Right kidney (tissue), 1 donor: ENCODE data around the gene CLDN4.
"Not testable (repeated sequence)": the region's sequence is repeated elsewhere in the genome, so short reads cannot be mapped to it uniquely, and the experiment has no call there.

Experiments
- DNase-seq: peaks from one replicate; pipeline ENCODE4 v3.0.0-alpha.2; 2016

CLDN4 gene

DNA sequence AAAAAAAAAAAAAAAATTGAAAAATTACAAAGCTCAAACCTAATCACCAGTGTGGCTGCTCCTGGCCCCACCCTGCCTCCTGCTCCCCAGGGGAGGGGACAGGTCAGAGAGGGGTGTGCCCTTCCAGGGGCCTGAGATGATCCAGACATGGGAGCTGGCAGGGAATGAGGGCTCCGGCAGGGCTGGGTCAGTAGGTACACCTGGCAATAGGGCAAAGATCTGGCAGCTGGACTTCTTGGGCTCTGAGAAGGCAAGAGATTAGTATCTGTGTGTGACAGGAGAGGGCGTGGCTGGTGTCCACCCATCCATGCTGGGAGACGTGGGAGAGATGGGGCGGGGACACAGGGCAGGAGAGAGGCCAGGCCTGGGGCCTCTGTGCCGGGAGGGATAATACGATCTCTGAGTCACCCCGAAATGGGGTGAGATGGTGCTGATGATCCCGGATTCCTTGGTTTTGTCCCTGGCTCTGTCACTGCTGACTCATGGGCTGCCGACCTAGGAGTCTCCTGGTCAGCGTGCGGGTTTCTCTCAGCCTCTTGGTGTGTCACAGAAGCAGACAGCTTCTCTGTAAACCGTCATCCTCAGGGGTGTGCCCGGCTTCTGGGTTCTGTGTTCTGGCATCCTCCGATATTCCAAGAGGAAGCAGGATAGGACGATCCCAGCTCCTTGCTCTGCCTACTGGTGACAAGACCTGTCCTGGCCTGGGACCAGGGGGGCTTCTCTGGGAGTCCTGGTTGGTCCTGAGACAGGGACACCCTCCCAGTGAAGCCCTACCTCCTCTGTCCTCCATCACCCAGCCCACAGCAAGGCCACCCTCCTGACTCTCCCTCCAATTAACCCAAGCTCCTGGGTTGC lies 8.2 kb upstream of the CLDN4 start:
- DNase-seq, result peak; percentile 77

DNA sequence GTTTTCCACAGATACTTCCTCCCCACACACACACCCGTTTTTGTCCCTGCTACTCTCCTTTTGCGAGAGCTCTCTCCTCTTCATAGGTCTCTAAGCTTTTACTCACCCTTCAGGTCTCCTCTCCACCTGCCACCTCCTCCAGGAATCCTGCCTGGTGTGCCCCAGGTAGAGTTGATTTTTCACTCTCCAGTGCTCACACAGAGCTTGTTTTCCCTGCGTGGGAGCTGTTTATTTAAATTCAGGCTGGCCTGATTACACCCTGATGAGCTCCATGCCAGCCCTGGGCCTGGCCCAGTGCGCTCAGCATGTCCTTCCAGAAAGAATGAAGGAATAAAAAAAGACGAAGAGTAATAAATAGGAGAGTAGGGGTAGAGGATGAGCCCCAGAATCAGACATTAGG lies 7.5 kb upstream of the CLDN4 start:
- no peak for DNase-seq

DNA sequence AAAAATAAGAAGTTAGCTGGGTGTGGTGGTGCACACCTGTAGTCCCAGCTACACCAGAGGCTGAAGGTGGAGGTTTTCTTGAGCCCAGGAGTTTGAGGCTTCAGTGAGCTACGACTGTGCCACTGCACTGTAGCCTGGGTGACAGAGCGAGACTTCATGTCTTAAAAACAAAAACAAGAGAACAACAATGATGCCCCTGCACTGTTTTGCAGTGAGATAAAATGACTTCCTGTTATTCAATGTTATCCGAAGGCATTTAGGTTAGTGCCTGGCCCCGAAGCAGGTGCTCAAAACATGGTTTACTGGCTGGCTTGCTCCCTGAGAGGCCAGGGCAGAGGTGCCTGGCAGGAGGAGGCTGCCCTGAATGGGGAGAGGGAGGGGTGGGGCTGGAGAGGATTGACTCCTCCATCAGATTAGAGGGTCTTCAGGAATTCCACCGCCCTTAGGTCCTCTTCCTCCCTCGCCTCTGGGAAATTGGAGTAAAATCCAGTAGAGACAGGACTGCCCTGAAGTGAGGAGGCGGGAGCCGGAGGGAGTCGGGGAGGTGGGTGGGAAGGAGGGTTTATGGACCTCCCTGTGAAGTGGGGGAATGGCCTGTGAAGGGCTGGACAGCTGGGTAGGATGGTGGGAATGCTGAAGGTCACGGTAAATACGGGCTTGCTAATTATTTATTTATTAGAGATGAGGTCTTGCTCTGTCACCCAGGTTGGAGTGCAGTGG lies 6.8 kb upstream of the CLDN4 start:
- no peak for DNase-seq

DNA sequence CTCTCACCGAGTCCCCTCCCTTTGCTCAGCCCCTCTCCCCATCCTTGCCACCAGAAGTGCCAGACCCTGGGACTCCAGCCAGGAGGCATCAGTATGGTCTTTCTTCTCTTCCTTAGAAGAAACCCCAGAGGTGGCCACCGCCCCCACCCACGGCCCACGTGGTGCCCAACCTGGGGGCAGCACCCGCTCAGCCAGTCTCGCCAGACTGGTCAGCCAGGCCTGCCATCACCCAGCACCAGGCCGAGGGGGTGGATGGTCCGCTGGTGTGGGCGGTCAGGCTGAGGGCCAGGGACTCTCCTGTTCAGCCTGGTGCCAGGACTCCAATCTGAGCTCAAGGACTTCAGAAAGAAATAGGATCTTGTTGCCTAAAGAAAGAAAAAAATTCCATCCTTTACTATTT lies 5.8 kb upstream of the CLDN4 start:
- no peak for DNase-seq

DNA sequence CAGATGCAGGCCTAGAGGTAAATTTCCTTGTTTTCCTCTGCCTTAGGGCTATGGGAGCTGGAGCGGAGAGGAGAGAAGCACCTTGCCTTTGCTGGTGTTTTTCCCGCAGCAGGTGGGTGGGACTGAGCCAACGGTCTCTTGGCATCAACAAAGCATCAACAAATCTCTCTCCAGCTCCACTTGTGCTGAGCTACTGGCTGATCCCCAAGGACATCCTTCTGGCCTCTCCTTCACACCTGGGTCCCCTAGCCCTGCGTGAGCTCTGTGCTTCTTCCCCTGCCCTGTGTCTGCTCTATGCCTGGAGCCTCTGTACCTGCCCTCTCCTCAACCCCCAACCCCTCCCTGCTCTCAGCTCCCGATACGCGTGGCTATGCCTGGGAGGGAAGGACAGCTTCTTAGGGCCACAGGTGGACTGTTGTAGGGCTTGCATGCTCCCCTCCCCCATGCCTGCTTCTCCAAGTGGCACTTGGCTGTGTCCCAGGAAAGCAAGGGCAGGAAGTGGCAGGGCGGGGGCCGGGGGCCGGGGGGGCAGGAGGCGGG lies 3.2 kb upstream of the CLDN4 start:
- DNase-seq, result peak; percentile 70

DNA sequence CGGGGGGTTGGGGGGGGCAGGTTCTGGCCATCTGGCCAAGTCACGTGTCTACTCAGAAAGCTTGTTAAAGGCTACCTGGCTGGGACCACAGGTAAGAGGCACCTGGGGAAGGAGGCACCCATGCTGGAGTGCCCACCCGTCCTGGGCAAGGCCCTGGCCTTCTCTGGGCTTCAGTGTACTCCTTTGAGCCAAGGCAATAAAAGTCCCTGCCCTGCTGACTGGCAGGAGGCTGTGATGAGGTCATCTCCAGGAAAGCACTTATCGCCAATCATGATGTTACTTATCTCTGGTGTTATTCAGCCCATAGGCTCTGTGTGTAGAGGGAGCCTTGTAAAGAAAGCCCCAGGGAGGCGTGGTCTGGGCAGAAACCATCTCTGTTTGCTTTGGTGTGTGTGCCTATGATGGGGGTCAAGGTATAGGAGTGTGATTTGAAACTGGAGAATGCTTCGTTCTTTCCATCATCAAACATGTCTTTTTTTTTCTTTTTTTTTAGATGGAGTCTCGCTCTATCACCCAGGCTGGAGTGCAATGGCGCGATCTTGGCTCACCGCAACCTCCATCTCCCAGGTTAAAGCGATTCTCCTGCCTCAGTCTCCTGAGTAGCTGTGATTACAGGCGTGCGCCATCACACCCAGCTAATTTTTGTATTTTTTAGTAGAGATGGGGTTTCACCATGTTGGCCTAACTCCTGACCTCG lies 2.5 kb upstream of the CLDN4 start:
- DNase-seq, result peak; percentile 59

DNA sequence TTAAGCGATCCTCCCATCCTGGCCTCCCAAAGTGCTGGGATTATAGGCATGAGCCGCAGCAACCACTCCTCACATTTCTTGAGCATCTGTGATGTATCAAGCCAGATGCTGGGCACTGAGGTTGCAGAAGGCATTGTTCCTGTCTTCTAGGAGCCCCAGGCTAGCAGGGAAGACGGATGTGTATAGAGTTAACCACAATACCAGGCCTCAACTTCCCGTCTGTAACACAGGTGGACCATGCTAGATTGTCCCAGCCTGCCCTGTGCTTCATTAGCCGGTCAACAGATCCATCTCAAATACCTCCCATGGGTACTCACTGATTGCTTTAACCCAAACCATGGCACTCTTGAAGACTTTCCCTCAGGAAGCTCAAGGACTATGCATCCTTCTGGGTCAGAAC lies 1.8 kb upstream of the CLDN4 start:
- no peak for DNase-seq

DNA sequence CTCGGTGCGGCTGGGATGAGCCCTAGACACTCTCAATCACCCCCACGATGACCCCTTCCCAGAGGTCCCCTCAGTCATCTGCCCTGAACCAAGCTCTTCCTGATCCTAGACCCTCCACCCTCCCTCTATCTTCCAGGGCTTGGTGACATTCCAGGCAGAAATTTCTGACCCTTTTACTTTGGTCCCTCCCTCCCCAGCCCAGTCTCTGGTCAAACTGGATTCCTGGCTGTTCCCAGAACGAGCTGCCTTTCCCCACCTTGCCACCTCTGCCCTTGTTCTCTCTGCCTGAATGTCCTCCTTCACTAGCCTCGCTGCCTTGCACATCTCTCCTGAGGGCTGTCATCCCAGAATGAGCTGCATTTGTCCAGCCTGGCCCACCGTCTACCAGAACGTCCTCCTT lies 1.3 kb upstream of the CLDN4 start:
- DNase-seq, result no peak

DNA sequence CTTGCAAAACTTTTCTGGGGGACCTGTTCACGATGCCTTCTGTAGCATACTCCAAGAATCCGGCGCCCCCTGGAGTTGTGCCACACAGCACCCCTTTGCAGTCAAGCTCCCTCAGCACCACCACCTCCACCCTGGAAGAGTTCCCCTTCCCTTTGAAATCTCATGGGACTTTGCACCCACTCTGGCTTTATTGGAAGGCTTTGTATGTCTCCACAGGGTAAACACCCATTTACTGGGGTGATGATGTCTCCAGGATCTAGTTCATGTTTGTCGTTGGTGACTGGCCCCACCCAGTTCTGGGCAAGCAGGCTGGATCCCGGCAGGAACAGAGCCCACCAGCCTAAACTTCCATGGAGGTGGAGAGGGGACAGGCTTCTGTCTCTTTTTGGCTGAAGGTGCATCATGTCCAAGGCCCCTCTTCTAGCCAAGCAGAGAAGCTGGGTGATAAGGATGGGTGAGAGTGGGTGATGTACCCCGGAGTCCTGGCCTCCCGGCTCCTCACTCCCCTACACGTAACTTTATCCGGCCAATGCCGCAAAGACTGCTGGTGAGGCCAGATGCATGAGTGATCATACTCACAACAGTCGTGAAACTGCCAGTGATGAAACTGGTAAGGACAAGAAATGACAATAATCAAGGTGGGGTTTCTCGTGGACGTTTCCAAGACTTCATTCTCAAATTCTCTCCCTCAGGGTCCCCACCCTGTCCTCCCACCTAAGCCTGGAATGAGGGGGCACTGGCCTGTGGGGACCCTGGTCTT lies 695 bp upstream of the CLDN4 start:
- peak; percentile 59 for DNase-seq

DNA sequence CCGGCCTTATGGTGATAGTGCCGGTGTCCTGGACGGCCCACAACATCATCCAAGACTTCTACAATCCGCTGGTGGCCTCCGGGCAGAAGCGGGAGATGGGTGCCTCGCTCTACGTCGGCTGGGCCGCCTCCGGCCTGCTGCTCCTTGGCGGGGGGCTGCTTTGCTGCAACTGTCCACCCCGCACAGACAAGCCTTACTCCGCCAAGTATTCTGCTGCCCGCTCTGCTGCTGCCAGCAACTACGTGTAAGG lies 713 bp downstream of the CLDN4 start:
- no peak for DNase-seq

DNA sequence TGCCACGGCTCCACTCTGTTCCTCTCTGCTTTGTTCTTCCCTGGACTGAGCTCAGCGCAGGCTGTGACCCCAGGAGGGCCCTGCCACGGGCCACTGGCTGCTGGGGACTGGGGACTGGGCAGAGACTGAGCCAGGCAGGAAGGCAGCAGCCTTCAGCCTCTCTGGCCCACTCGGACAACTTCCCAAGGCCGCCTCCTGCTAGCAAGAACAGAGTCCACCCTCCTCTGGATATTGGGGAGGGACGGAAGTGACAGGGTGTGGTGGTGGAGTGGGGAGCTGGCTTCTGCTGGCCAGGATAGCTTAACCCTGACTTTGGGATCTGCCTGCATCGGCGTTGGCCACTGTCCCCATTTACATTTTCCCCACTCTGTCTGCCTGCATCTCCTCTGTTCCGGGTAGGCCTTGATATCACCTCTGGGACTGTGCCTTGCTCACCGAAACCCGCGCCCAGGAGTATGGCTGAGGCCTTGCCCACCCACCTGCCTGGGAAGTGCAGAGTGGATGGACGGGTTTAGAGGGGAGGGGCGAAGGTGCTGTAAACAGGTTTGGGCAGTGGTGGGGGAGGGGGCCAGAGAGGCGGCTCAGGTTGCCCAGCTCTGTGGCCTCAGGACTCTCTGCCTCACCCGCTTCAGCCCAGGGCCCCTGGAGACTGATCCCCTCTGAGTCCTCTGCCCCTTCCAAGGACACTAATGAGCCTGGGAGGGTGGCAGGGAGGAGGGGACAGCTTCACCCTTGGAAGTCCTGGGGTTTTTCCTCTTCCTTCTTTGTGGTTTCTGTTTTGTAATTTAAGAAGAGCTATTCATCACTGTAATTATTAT lies 1.2 kb downstream of the CLDN4 start:
- peak; percentile 77 for DNase-seq

DNA sequence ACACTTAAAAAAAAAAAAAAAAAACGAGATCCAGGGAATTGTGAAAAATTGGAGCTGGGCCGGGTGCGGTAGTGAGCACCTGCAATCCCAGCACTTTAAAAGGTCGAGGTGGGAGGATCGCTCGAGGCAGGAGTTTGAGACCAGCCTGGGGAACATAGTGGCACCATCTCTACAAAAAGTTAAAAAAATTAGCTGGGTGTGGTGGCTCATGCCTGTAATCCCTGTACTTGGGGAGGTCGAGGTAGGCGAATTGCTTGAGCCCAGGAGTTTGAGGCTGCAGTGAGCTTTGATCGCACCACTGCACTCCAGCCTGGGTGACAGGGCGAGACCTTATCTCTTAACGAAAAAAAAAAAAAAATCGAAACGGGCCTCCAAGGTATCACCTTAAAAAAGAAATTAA lies 2.0 kb downstream of the CLDN4 start:
- no peak for DNase-seq

DNA sequence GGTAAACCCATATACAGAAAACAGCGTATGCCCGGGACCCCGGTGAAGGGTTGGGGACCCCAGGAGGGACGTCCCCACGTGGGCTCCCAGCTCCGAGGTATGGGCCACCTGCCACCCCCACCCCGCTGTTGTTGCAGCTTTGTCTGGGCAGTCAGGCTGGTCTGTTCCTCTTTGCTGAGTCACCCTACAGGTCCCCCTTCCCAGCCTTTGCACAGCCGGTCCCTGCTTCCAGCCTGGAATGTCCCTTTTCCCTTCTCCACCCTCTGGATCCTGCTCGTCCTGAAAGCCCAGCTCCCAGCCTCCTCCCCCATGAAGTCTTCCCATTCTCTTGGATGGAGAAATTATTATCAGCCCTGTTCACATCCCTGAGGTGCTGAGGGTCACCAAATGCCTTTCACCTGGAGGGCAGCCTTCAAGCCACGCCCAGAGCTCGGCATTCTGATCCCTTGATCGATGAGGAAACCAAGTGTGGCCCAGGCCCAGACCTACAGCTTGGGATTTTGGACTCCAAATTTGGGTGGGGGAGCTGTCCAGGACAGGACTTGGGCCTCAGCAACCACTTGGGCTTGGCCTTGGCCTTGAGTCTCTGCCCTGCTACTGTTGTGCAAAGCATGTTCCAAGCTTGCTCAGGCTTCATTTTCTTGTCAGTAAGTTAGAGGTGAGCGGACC lies 2.6 kb downstream of the CLDN4 start:
- DNase-seq, result no peak

DNA sequence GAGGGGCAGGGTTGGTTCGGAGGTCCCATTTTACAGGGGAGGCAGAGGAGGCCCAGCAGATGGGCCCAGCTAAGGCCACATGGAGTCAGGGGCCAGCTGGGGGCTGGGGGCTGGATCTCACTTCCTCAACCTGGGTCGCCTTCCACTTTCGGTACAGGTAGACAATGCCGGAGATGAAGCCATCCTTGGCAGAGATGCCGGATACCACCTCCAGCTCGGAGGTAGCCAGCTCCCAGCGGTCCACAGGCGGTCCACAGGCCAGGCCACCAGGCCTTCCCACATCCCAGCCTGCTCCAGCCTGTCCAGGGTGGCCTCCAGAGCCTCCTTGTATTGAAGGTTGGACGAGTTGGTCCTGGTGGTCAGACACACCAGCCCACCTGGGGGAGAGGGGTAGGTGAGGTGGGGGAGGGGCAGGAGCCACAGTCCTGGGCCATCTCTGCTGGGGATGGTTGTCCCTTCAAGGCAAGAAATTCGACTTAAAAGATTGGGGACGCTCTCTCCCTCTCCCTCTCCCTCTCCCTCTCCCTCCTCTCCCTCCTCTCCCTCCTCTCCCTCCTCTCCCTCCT lies 3.9 kb downstream of the CLDN4 start:
- DNase-seq, result no peak

DNA sequence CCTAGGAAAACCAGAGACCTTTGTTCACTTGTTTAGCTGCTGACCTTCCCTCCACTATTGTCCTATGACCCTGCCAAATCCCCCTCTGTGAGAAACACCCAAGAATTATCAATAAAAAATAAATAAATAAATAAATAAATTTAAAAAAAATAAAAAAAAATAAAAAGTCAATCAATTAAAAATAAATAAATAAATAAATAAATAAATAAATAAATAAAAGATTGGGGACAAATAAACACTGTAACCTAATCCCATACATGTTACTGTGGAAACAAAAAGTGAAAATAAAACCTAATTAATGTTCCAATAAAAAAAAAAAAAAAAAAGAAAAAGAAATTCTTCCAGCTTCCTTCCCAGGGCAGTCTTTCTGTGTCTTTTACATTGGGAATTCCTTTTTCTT lies 6.4 kb downstream of the CLDN4 start:
- DNase-seq, result not testable (repeated sequence)

DNA sequence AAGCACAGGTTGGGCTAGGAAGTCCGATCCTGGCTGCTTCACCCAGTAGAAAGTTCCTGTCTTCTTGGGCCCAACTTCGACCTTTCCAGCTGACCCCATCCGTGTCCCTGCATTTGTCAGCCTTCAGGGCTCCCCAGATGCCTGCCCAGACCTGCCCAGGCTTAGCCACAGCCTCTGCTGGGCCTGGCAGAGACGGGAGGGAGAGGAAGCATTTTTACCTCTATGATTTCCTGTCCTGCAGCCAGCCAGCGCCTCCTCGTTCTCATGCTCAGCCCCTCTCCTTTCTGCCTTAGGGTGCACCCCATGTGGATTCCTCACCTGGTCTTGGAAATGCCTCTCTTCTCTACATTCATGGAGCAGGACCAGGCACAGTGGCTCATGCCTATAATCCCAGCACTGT lies 7.8 kb downstream of the CLDN4 start:
- no peak for DNase-seq

DNA sequence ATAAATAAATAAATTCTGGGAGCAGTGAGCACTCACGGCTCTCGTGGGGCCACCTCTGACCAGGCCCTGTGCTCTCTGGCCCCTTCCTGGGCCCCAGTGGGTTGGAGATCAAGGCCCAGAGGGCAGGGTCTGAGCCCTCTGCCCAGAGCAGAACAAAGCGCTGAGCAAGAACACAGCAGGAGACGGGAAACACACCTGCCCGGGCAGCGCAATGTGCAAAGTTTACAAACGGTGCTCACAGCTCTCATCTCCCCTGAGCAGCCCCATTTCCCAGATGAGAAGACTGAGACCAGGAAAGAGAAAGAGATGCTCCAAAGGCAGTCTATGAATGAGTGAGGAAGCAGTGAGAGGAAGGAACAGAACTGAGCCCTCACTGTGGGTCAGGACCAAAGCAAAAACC lies 8.5 kb downstream of the CLDN4 start:
- DNase-seq, result no peak

DNA sequence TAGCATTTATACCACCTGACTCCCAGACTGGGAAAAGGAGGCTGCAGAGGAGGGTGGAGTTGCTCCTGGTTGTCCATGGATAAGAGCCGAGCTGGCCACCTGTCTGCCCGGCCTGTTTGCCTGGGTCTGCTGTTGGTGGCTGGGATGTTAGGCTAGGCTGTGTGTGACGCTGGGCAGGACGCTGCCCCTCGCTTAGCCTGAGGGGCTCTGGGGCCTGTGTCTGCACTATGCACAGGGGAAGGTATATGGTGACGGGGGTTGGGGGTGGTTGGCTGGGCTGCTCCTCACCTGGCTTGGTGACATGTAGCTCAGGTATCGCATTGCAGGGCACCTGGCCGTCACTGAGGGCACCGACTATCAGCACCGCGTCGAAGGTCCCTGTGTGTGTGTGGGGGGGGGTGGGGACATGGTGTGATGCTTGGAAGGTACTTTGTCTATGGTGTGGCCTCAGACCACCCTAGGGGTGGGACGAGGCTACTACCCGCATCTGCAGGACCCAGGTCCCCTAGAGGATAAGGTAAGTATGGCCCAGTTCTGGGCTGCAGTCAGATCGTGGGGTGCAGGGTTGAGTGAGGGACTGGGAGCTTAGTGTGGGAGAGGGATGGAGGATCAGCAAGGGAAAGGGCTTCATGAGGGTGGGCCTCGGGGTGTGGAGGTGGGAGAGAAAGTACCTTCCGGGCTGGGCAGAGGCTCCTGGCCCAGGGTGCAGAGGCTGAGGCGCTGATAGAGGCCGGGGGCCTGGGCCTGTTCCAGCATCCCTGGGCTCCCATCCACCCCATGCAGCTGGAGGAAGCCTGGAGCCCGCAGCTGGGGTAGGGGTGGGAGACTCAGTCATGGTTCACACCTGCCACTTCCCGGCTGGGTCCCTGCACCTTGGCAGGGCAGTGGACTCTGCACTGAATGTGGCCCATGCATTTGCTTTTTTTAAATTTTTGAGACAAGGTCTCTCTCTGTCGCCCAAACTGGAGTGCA lies 9.2 kb downstream of the CLDN4 start:
- no peak for DNase-seq

DNA sequence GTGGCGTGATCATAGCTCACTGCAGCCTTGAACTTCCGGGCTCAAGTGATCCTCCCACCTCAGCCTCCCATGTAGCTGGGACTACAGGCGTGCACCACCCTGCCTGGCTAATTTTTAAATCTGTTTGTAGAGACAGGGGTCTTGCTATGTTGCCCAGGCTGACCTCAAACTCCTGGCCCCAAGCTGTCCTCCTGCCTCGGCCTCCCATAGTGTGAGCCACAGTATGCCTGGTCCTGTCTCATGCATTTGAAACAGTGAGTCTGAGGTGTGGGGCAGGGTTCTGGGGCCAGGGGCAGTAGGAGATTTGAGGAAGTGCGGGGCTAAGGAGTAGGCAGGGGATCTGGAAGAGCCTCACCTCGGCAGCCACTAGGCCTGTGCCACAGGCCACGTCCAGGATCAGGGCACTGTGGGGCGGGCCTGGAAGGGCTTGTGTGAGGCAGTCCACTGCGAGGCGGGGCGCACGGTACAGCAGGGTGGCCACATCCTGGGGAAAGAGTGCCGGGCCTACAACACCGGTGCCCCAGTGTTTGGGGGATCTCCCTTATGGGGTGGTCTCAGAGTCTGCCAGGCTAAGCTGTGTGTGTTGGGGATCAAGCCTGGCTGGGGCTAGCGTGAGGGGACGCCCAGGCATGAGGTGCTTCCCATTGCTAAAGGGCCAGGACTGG lies 10.1 kb downstream of the CLDN4 start:
- no peak for DNase-seq
